DMS53 treated with DMSO at 0.1 percent for 48 hours (cell line): ENCODE results near the gene CAMK2D.

Source experiments
- DNase-seq: peaks from one replicate; lab custom pipeline; 2025; ENCODE audit not compliant: unreplicated experiment; lab: John Stamatoyannopoulos, UW

Gene CAMK2D

DNA sequence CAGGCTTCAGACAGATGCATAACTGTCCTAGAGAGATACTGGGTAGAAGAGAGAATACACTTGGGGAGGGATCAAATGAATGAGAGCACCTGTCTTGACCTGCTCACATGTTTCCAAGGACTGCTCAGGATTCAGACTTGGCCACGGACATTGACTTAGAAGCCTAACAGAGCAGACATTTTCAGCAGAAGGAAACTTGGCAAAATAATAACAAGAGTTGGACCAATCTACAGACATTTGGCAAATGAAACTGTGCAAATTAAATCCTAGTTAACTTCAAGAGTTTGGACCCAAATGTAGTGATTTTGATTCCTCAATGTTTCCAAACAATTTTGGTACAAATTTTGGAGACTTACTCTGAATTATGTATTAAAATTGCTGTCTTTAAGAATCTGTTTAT is 223.9 kb downstream of the CAMK2D start:
- DNase-seq: no peak

DNA sequence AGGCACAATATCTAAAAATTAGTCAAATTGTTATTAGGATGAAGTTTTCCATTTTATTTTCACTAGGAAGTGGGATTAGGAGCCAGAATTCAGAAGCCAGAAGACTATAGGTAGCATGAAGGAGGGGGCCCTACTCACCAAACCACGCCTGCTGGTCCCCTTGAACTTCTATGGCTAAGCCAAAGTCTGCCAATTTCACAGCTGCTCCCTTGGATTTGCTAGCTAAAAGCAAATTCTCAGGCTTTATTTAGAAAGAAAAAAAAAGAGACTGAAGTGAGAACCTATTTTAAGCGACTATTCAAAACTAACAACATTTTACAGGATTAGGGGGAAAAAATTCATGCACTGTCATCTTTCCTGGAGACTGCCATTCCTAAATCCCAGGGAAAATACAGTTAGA is 224.3 kb downstream of the CAMK2D start:
- no peak for DNase-seq

DNA sequence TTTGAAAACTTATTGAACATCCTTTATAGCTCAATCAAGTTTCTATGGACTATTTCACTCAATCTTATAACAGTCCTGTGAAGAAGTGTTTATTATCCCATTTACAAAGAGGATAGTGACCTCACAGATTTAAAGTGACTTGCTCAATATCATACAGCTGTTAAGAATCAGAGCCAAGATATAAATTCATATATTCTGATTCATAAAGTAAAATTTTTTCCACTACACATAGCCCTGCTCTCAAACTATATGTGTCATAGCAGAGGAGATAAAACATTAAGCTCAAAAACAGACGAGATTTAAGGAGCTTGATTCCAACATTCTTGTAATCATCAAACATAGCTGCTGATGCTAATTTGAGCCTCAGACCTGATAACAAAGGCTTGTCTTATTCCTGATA is 226.8 kb downstream of the CAMK2D start:
- DNase-seq: no peak

DNA sequence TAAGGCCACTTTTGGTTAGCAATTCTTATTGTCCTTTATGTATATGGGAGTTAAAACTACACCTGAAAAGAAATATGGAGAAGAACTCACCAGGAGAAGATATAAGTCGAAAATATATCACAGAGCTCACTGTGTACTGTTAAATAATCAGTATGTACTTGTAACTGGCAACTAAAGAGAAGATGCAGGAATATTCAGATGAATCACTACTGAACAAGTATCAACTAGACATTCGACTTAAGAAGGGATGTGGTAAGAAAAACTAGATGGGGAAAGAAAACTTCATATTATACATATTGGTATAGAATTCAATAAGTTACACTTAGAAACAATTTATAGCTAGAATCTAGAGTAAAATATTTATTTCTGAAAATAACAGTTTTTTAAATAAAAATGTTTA is 230.0 kb downstream of the CAMK2D start:
- no peak for DNase-seq

DNA sequence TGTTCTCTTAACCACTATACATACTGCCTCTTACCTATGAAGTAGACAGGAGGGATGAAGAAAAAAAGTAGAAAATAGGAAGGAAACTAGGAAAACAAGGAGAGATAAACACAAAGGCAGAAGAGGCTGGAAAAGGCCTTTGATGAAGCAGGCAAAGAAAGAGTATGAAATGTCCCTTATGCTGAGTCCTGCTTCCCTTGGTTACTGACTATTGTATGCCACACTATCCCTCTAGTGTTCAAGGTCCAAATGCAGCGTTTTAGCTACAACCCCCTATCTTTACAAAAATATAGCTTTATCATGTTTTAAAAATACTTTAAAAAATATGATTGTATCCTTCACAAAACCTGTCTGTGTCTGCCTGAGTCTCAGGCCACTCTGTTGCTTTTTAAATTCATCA is 233.1 kb downstream of the CAMK2D start:
- DNase-seq: no peak

DNA sequence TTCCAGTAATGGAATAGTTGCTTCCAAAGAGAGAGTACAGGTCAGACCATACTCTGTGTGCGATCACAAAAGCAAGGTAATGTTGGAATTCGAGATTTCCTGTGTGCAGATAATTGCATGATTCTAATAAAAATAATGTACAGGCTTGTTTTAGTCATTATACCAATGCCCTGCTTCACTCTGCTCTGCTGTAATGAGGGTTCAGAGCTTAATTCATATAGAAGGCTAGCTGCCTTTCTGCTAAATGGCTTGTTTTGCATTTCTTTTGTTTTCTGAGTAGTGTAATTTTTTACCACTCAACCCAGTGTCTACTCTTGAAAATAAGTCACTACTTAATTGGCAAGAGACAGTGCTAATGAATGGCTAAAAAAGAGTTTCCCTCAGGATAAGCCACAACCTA is 236.0 kb downstream of the CAMK2D start:
- DNase-seq: no peak

DNA sequence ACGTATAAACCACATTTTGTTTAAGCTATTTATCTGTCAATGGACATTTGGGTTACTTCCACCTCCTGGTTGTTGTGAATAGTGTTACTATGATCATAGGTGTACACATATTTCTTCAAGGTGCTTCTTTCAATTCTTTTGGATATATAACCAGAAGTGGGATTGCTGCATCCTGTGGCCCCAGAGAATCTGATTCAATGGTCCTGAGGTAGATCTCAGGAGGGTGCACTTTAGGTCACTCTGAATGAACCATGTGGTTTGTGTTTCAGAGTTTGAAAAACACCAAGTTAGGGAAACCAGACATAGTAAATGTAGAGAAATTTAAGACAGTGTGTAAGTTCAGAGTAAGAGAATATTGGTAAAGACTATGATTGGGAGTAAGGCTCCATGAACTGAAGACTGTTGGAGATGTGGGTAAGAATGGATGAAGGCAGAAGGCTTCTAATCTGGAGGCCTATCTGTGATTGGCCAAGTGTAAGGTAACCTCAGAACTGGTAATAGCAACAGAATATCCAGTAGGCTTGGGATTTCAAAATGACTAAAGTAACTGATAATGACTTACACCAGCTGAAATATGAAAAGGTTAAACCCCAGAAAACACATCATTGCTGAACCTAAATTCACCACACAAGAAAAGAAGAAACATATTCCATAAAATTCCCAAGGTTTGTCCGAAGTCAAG is 236.9 kb downstream of the CAMK2D start:
- no peak for DNase-seq

DNA sequence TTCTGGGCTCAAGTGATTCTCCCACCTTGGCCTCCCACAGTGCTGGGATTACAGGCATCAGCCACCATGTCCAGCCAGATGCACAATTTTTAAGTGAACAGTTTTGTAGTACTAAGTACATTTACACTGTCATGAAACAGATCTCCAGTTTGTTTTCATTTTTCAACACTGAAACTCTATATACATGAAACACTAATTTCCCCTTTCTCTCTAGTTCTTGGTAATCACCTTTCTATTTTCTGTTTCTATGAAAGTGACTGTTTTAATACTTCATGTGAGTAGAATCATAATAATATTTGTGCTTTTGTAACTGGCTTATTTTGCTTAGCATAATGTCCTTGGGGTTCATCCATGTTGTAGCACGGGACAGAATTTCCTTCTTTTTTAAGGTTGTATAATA is 237.4 kb downstream of the CAMK2D start:
- no peak for DNase-seq

DNA sequence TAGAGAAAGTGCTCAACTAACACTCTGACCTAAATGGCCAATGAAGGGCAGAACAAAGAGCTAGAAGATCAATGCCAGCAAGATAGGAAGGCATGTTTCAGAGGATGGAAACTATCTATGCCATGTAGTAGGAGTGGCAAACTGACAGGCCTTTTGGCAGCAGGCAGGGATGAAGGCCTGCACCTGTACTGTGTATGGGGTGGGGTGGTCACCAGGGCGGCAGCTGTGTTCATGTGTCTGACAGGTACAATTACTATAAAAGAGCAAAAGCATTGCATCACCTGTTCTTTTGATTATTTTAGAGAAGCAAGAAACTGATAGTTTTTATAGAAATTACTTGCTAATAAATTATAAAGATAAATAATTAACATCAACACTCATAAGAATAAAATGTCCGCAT is 239.1 kb downstream of the CAMK2D start:
- no peak for DNase-seq

DNA sequence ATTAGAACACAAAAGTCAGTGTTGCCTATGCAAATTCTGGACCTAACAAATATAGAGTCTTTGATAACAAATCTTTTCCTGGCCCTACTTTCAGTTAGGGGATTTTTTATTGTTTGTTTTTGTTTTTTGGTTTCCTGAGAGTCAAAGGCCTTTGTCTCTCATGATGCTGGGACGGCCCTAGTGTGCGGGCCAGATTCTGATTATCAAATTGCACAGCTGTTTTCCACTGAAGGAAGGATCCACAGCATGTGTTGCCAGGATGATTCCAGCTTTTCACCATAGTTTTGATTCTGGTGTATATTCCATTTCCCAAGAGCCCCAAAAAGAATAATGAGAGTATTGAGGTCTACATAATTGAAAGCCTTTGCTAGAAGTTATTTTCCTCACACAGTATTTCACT is 248.2 kb downstream of the CAMK2D start:
- no peak for DNase-seq

DNA sequence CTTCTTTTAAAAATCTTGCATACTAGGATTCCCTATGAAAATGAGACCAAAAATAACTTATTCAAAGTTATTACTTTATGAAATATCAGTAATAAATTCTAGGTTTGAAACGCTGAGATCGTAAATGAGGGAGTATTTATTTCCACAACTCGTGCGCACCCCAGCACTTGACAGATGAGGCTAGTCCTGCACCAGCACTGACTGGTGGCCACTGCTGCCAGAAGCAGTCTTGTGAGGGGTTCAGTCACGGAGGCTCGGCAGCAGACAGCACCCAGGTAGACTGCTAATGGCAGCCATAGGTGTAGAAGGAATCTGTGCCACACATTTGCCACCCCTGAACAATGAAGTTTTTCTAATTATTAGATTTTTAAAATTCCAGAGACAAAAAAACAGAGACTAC is 248.7 kb downstream of the CAMK2D start:
- no peak for DNase-seq

DNA sequence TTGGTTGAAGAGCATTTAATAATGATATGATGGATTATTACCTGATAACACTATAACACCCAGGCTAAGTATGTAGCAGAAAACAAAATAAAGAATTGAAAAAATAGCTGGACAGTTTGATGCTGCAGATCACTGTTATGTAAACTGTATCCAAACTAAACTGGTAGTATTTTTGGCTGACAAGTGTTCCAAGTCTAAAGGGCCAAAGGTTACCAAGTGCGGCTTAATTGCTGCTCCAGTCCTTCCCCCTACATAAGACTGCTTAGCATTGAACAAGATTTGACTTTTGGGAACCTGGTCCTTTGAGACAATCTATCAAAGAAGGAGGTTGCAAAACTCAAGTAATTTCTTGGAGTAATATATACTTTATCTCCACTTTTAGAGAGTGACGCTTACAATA is 249.6 kb downstream of the CAMK2D start:
- DNase-seq: no peak

DNA sequence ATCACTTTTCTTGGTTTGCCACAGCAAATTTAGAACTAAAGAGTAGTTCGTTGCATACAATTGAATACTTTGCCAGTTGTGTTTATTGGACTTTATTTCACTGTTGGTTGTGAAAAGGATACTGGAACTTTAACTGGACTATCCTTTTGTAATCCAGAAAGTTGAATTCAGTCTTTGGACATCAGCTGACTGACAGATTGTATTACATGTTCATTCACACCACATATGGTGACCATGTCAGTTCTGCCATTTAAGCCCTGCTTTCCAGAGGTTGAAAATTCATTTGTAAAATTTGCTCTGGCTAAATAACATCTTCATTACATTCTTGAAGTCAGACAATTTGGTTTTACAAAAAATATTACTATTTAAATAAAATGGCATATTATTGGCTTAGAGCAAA is 251.7 kb downstream of the CAMK2D start:
- no peak for DNase-seq

DNA sequence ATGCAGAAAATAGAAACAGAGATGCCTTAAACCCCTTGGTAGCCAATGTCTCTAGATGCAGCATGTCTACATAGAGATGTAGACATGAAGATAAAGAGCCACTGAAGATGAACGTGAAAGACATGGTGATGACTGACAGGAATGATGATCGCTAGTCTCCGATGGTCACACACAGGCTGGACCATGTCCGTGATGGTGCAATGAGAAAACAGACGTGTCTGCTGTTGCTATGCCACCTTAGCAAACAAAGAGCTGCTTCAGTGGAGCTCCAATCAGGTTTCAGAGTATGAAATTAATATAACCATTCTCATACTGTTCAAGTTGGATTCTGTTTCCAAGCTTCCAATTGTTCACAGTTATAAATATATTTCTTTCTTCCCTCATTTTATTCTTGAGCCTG is 256.5 kb downstream of the CAMK2D start:
- DNase-seq: no peak

DNA sequence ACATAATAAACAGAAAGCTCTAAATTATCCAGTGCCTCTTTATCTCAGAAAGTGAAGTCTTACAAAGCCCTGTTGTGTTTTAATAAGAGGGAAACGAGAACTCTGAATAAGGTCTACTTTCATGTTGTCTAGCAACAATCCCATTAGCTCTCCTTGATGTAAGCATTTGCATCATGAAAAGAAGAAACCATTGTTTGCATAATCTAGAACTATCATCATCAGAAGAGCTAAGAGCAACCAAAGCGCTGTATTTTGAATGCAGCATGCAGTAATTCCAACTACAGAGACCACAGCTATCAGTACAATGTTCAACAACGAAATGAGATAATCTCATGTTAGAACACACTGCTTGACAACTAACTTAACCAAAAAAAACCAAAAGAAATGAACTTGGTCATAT is 257.1 kb downstream of the CAMK2D start:
- no peak for DNase-seq

DNA sequence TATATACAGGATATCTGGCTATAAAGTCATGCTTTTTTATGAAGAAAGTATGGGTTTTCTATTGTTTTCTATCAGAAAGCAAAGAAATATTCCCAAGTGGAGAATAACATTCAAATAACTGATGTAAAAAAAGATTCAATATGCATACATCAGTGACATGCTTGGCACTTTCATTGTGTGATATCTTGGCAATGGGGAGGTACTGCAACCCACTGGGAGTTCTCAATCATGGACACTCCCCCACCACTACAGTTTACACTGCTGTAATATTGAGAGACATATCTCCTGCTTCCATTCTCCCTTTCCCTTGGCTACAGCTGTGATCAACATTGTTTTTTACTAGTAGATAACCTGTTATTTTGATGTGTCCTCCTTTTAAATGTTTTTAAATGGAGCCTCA is 257.8 kb downstream of the CAMK2D start:
- no peak for DNase-seq

DNA sequence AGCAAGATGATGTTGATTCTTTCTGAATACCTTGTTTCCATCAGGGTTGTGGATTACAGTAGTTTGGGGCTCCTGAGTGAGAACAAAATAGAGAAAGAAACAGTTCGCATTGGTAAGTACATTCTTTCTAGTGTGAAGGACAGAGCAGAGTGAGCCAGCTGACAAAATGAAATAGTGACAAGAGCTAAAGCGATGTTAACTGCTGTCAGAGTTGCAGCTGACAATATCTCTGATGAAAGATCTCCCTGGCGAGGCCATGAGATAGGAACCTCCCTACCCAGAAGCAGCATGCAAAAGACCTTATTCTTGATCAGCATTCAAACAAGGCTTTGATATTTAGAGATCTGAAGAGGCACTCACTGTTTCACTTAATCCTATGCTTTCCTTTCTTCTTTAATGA is 258.6 kb downstream of the CAMK2D start:
- DNase-seq: no peak

DNA sequence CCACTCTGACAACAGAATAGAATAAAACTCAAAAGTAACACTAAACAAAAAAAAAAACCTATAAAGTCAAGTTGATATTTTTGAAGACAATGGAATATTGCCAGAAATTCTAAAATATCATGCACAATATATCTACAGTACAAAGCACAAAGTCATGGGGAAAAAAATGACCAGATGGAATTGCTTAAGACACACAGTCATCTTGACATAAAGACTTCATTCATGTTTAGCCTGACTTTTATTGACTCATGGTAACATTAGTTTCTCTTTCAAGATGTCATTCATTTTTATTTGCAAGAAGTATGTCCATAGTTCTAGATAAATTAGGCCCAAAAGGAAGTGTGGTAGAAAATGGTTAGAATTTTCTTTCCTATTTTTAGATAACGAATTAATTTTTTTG is 259.1 kb downstream of the CAMK2D start:
- no peak for DNase-seq

DNA sequence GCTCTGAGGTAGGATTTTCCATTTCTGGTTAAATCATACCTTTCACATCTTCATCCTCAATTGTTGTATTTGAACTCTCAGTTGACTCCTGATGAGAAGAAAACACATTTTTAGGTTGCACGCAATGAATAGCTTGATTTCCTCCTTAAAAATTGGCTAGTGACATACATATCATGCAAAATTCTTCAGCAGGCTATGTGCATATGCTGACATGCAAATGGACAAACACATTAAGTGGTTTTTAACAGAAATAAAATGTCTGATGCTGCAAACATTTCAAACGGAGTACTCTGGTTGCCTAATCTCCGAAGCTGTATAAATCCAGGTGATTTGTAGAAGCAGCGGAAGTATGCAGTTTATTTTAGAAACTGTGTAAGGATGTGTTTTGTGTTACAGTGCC is 261.1 kb downstream of the CAMK2D start:
- DNase-seq: no peak

DNA sequence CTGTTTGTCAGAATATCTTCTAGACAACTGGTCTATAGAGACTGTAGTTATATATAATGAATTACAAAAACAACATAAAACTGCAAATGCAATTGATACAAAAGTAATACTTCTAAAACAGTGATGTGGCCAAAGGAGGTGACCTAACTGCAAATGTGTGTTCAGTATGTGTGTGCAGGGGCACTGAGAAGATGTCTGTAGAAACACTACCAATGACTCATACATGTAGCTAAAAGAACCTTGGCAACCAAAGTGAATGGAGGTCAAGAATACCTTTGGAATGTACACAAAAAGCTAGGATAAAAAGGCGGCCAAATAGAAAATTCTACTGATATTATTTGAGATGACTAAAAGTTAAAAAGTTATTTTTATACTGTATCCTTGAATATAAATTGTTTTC is 261.8 kb downstream of the CAMK2D start:
- DNase-seq: no peak

DNA sequence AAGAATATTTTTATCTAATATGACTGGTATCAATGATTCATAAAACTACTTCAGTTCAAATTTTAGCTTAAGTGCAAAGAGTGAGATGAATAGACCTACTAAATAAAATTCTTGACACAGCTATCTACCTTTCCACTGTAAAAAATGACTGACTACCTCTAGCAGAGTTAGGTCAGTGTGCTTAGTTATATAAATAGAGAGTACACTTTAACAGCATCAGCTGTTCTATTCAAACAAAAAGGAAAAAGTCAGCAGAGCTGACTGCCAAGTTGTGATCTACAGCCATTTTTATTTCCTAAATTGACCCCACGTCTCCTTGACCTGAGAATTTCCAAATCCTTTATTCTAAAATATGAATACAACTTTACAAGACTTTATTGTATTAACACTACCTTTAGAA is 262.4 kb downstream of the CAMK2D start:
- DNase-seq: peak; percentile 12

DNA sequence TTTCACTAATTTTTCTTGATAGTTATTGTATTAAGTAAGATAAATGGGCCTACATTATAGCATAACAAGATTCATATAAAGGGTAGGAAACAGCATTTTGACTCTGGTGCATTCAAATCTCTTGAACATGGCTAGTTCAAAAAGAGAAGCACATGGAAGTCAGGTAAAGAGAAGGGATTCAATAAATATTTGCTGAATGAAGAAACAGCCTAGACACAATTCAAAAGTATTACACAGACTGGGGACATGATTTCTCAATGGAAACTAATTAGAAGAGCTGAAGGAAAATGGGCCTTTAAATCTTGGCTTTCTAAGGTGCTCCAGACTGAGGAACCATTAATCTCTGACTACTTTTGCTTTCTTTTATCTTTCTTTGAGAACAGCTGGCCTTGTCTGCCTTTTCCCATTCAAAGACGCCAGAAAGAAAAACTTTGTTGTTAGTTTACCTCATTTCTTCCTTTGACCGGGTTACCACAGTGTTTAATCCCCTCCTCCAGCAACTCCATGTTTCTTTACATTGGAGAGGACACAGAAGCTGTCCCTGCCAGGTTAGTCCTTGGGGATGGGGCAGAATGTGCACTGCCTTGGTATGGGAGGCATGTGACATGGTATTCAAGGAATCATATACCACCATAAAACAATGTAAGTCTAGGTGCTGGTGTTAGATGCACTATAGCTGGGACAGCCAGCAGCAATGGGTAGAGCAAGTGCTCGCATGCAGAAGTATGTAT is 264.2 kb downstream of the CAMK2D start:
- no peak for DNase-seq

DNA sequence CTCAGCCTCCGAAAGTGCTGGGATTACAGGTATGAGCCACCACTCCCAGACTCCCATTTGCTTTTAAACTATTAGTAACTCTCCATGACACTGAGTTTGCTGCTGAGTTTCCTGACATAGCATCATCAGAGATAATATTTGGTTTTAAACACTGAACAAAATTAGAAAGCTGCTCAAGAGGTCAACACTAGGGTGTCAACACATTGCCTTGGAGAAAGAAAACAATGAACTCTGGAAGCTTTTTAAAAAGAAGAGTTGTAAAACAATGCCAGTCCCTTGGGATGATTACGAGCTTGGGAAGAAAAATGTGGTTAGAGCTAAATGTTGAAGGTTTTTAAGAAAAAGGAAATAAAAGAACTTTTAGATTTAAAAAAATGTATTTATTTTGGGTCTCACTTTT is 264.8 kb downstream of the CAMK2D start:
- no peak for DNase-seq
